Kidney (tissue), 14 donors: Measurements from ENCODE around the gene MLX. TPM values are rescaled to one million over a fixed set of nuclear protein-coding genes. Genes with fewer than 3 reads are reported as not detected.
"Not testable (repeated sequence)": the region's sequence is repeated elsewhere in the genome, so short reads cannot be mapped to it uniquely, and the experiment has no call there.

ENCODE experiments used
- DNase-seq, 5 donors: peaks; one replicate each; pipeline ENCODE4 v3.0.0-alpha.2; 2013 to 2020
- FAIRE-seq: peaks from 2 replicates; lab custom pipeline; 2012; peaks lifted over from hg19 to GRCh38; lab: Jason Lieb, UNC
- H3K27ac ChIP-seq, 2 donors: one replicate each; pipeline ENCODE4 v1.7.0; 2013; ENCODE audit warnings: low read depth in 2 of 2, low read length in 2 of 2, inconsistent platforms in 1 of 2
- H3K27me3 ChIP-seq: one replicate; pipeline ENCODE4 v1.7.1; 2013; ENCODE audit warnings: low read length, inconsistent platforms; ENCODE audit not compliant: control insufficient read depth, insufficient read depth
- H3K36me3 ChIP-seq, 3 donors: one replicate each; pipeline versions ENCODE4 v1.7.0 to v1.7.1; 2013; ENCODE audit warnings: low read length in 3 of 3, control low read depth in 1 of 3, inconsistent platforms in 1 of 3; ENCODE audit not compliant: insufficient read depth in 3 of 3, control insufficient read depth in 2 of 3
- H3K4me1 ChIP-seq, 3 donors: one replicate each; pipeline versions ENCODE4 v1.7.0 to v1.7.1; 2013; ENCODE audit warnings: low read length in 3 of 3, inconsistent platforms in 1 of 3, low read depth in 1 of 3; ENCODE audit not compliant: control insufficient read depth in 2 of 3, insufficient read depth in 2 of 3
- H3K4me3 ChIP-seq, 3 donors: one replicate each; pipeline versions ENCODE4 v1.7.0 to v1.8.1; 2013; ENCODE audit warnings: low read length in 3 of 3, control low read depth in 1 of 3, inconsistent platforms in 1 of 3
- H3K9ac ChIP-seq, 3 donors: one replicate each; pipeline versions ENCODE4 v1.7.0 to v1.7.1; 2013; ENCODE audit warnings: low read length in 3 of 3, control low read depth in 1 of 3, inconsistent platforms in 1 of 3
- H3K9me3 ChIP-seq, 3 donors: one replicate each; pipeline versions ENCODE4 v1.7.0 to v1.7.1; 2013; ENCODE audit warnings: low read length in 3 of 3, control low read depth in 1 of 3, inconsistent platforms in 1 of 3; ENCODE audit not compliant: control insufficient read depth in 2 of 3, insufficient read depth in 1 of 3
- intact Hi-C: fragments of 100-400 bp; cut with DNase I; formaldehyde crosslinking; loops from one replicate; pipeline ENCODE4 v1.11.1; 2022
- polyA plus RNA-seq: library from polyadenylated mRNA; stranded (reverse); fragments of 350-450 nt; fragmentation: Illumina TruSeq; extraction: RNeasy Lipid Tissue Mini Kit (QIAGEN cat#74804); gene quantifications from one replicate; pipeline ENCODE4 v1.2.3, GENCODE V29; 2014; ENCODE audit warnings: low read depth, low replicate concordance; ENCODE audit not compliant: insufficient read depth
- total RNA-seq: library from RNA; stranded (reverse); fragmentation: NEBNext Ultra II Directional; extraction: Animal tissue kit (Norgen Biotek cat#: 25700); gene quantifications from one replicate; pipeline ENCODE4 v1.2.1, GENCODE V29; 2021
- TF ChIP-seq, protein P1 (sequence below): IDR thresholded peaks from 3 replicates; pipeline ENCODE4 v1.5.1; 2012; ENCODE audit warnings: mild to moderate bottlenecking, moderate library complexity, borderline replicate concordance; ENCODE audit not compliant: insufficient read depth; ENCODE audit errors: extremely low read depth
- donor health status: control.
- donor health status: control.
- donor health status: control.
- donor health status: control.
- donor health status: control.
- donor health status: DM: yes; HTN: yes; CAD: no.
- donor health status: Normal renal cell carcinoma (clear cell type).

The MLX gene
- total and polyA plus RNA-seq, 2 donors from 2014 or later, result 38.7 to 41.0 TPM

DNA sequence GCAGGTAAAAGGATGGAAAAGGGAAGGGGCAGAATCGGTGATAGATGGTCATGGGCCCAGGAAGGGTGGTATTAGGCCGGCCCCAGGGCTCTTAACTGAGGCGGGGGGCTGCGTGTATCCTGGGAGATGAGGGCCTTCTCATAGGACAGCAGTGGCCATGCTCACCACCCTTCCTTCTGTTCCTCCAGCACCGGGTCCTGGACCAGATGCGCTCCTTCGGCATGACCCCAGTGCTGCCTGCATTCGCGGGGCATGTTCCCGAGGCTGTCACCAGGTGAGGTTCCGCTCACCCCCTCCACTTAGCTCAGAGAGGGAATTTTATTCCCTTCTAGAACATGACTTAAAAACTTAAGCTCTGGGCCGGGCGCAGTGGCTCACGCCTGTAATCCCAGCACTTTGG lies 28.4 kb upstream of the MLX start:
- TF ChIP-seq, protein P1, sequence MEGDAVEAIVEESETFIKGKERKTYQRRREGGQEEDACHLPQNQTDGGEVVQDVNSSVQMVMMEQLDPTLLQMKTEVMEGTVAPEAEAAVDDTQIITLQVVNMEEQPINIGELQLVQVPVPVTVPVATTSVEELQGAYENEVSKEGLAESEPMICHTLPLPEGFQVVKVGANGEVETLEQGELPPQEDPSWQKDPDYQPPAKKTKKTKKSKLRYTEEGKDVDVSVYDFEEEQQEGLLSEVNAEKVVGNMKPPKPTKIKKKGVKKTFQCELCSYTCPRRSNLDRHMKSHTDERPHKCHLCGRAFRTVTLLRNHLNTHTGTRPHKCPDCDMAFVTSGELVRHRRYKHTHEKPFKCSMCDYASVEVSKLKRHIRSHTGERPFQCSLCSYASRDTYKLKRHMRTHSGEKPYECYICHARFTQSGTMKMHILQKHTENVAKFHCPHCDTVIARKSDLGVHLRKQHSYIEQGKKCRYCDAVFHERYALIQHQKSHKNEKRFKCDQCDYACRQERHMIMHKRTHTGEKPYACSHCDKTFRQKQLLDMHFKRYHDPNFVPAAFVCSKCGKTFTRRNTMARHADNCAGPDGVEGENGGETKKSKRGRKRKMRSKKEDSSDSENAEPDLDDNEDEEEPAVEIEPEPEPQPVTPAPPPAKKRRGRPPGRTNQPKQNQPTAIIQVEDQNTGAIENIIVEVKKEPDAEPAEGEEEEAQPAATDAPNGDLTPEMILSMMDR, result no peak
- Histone ChIP-seq H3K4me1 (peaks cover 4 to 16% (median 14%) of the 10 kb centered on the region in 3 donors), H3K27me3 (no peaks in the 10 kb centered on the region), H3K9me3 (no peaks in the 10 kb centered on the region), H3K36me3 (peaks cover 0 to 19% (median 11%) of the 10 kb centered on the region in 3 donors), H3K27ac (no peak overlapping the region), H3K4me3 (no peak overlapping the region), H3K9ac (no peak overlapping the region)
- intact Hi-C loops, result no loop called here
- DNase-seq (no peak), FAIRE-seq (no peak)

DNA sequence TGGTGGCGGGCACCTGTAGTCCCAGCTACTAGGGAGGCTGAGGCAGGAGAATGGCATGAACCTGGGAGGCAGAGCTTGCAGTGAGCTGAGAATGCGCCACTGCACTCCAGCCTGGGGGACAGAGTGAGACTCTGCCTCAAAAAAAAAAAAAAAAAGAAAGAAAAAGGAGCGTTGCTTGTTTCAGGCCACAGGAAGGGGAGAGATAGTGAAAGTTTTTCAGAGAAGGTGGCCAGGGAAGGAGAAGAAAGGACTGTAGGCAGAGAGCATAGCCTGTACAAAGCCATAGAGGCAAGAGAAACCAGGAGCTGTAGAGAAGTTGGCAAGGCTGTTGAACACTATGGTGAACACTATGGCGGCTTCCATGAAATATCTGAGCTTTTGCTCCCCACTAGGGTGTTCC lies 26.3 kb upstream of the MLX start:
- peaks cover 0 to 19% (median 11%) of the 10 kb centered on the region in 3 donors for H3K36me3 ChIP-seq
- intact Hi-C loops, result not testable (repeated sequence)

DNA sequence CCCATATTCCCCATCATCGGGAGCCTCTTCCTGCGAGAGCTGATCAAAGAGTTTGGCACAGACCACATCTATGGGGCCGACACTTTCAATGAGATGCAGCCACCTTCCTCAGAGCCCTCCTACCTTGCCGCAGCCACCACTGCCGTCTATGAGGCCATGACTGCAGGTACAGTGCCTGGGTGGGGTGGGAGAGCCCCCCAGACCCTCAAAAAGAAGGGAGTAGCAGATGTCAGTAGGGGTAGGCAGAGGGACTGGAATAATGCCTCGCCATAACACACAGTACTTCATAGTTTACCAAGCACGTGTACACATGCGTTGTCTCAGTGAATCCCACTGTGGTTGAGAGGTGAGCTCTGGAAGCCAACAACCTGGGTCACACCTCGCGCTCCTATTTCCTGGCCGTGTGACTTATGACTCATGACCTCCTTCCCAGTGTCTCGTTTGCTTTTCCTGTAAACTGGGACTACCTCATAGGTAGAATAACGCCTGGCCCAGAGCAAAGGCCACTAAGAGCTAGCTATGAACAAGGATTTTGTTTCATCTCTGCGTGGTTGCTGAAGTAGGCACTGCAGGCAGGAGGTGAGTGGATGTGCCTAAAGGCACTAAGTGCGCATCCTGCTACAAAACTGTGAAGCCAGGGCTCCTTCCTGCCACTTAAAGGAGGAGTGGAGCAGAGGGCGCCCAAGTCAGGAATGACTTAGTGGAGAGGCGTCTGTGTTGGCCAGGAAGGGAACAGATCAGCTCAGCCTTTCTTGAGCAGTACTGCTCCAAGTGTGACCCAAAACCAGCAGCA lies 25.7 kb upstream of the MLX start:
- H3K4me1 ChIP-seq, result peaks cover 0 to 9% (median 8%) of the 10 kb centered on the region in 3 donors
- FAIRE-seq, result no peak
- H3K9ac ChIP-seq, result no peak overlapping the region
- no peaks in the 10 kb centered on the region for H3K27me3 ChIP-seq
- TF ChIP-seq, protein P1, result no peak
- peak in 1 of 5 donors; percentile 35 for DNase-seq
- H3K27ac ChIP-seq, result no peak overlapping the region
- intact Hi-C loops, result no loop called here
- H3K9me3 ChIP-seq, result no peaks in the 10 kb centered on the region
- no peak overlapping the region for H3K4me3 ChIP-seq
- H3K36me3 ChIP-seq, result peaks cover 0 to 19% (median 11%) of the 10 kb centered on the region in 3 donors

More for the DNA sequence above, 26.3 kb upstream of the MLX start:
- not testable (repeated sequence) for FAIRE-seq, H3K27me3 ChIP-seq, H3K9ac ChIP-seq, H3K9me3 ChIP-seq, H3K4me3 ChIP-seq, H3K27ac ChIP-seq
- peaks cover 2 to 12% (median 10%) of the 10 kb centered on the region in 3 donors for H3K4me1 ChIP-seq
- DNase-seq, result peak in 1 of 5 donors; percentile 6
